GM19455 (cell line): ENCODE data around the gene C16orf78.

Experiments
- ATAC-seq: cut with Tn5 transposase; IDR thresholded peaks from one replicate; pipeline ENCODE4 v1.9.1; 2021; ENCODE audit not compliant: unreplicated experiment

Gene C16orf78

DNA sequence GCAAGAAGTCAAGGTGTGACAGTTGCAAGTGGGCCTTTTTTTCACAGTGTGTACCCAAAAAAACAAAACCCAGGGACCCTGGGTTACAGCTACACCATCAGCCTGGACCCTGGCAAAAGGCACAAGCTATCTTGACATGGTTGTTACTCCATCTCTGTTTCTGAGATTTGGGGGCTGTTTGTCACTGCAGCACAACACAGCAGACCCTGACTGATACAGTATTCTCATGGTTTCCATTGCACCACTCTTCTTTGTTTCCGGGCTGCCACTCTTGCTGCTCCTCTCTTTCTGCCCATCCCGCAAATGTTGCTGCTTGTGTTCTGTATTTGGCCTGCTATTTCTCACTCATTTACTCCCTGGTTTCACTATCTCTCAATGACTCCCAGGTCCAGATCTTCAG is 55.2 kb downstream of the C16orf78 start:
- ATAC-seq, result no peak

DNA sequence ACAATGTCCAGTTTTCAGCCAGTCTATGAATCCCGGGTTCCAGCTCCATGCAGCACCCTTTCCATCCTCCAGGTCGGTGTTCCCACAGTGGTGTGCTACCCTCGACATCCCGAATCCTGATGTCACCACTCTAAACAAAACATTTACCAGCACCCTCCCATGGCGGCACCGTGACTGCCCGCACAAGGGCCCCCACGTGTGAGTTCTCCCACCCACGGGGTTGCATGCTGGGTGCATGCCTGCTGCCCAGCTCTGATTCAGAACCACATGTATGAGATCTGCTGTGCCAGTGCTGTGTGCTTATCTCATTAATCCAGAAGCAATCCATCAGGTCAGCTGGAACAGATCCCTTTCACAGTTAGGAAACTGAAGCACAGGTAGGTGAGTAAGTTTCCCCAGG is 57.4 kb downstream of the C16orf78 start:
- no peak for ATAC-seq

- no peak for ATAC-seq
Measured at GRCh38 chr16:49431591-49432290, 58.1 kb downstream of the C16orf78 start.

GRCh38 chr16:49434733-49435132 is 61.1 kb downstream of the C16orf78 start:
- no peak for ATAC-seq

DNA sequence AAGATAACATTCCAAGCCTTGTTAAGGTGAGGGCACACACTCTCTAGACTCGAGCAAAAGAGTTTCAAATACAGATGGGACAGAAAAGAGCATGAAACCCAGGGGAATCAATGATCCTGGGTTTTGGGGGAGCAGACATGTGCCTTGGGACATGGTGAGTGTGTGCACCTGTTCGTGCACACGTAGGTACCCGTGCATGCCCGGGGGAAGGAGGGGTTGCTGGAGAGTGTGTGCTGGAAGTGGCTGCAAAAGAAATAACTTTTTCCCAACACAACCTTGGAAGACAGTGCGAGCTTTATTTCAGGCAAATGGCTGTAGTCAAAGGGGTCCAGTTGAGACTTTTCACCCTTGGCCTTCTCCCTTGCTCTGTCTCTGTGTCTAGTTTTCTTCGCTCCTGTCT is 62.6 kb downstream of the C16orf78 start:
- ATAC-seq, result no peak

- no peak for ATAC-seq
Measured at GRCh38 chr16:49437344-49437743, 63.7 kb downstream of the C16orf78 start.

DNA sequence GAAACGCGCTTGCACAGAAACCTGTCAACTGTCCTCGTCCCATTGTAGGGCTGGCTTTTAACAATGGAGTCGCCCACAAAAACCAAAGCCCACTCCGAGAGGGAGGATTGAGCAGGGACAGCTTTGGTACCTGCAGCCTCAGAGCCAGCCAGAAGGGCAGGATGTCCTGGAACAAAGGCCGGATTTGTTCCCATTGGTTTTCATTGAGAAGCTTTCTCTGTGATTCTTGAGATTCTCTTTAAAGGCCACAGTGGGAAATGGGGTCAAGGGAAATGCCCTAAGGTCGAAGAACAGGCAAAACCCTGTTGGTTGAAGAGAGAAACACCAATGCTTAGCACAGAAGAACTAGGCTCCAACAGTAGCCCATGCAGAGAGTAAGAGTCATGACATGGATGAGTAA is 65.4 kb downstream of the C16orf78 start:
- ATAC-seq, result no peak

- no peak for ATAC-seq
Measured at GRCh38 chr16:49439676-49440075, 66.1 kb downstream of the C16orf78 start.

GRCh38 chr16:49440156-49441065 is 66.8 kb downstream of the C16orf78 start:
- ATAC-seq, result no peak

- ATAC-seq, result peak; percentile 98
Measured at GRCh38 chr16:49441366-49441780, 67.8 kb downstream of the C16orf78 start.

DNA sequence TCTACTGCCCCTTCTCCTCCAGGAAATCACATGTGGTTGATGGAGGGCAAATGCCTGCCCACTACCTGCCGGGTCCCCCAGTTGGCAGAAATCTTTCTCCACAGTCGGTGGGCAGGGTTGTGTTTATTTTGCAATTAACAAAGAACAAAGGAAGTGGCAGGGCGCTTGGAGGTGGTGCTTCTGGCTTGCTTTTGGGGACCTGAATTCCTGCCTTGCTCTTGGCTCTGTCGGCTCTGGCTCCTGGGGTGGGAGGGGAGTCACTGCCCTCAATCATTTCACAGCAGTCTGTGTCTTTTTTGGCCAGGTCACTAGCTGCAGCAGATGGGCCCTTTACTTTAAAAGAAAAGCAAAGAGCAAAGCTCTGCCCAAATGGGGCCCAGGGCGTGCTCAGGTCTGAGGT is 69.2 kb downstream of the C16orf78 start:
- no peak for ATAC-seq

- no peak for ATAC-seq
Measured at GRCh38 chr16:49443576-49443975, 70.0 kb downstream of the C16orf78 start.

GRCh38 chr16:49446805-49447204 is 73.2 kb downstream of the C16orf78 start:
- no peak for ATAC-seq
